Glutamatergic neuron (in vitro differentiated cells): Measurements from ENCODE around the gene CAMKMT. TPM values are rescaled to one million over a fixed set of nuclear protein-coding genes. Genes with fewer than 3 reads are reported as not detected.

Experiments used
- DNase-seq: peaks from one replicate; pipeline ENCODE4 v3.0.0; 2022
- H3K27ac Mint-ChIP-seq: one replicate; pipeline ENCODE4 v1.8.0; 2020; ENCODE audit warnings: mild to moderate bottlenecking, mixed read lengths, inconsistent platforms; ENCODE audit not compliant: unreplicated experiment
- H3K27me3 Mint-ChIP-seq: one replicate; pipeline ENCODE4 v1.8.0; 2020; ENCODE audit warnings: mild to moderate bottlenecking, moderate library complexity, mixed read lengths, inconsistent platforms; ENCODE audit not compliant: unreplicated experiment
- H3K36me3 Mint-ChIP-seq: one replicate; pipeline ENCODE4 v1.8.0; 2020; ENCODE audit warnings: mild to moderate bottlenecking, mixed read lengths, inconsistent platforms; ENCODE audit not compliant: unreplicated experiment
- H3K4me1 Mint-ChIP-seq: one replicate; pipeline ENCODE4 v1.8.0; 2020; ENCODE audit warnings: mild to moderate bottlenecking, low read depth, mixed read lengths, inconsistent platforms; ENCODE audit not compliant: unreplicated experiment
- H3K4me3 Mint-ChIP-seq: one replicate; pipeline ENCODE4 v1.8.0; 2020; ENCODE audit warnings: mild to moderate bottlenecking, mixed read lengths, inconsistent platforms; ENCODE audit not compliant: unreplicated experiment
- H3K9me3 Mint-ChIP-seq: one replicate; pipeline ENCODE4 v1.8.0; 2020; ENCODE audit warnings: mild to moderate bottlenecking, moderate library complexity, mixed read lengths, inconsistent platforms; ENCODE audit not compliant: unreplicated experiment
- CTCF ChIP-seq: fragments of 200-600 bp; sonication (generic); IDR thresholded peaks from one replicate; pipeline ENCODE4 v1.5.0; 2021; ENCODE audit not compliant: partially characterized antibody, unreplicated experiment
- total RNA-seq: library from RNA; stranded (reverse); fragmentation: NEBNext Ultra II Directional; extraction: Animal tissue kit (Norgen Biotek cat#: 25700); gene quantifications from one replicate; pipeline ENCODE4 v1.2.1, GENCODE V29; 2021; ENCODE audit not compliant: unreplicated experiment

The CAMKMT gene
- total RNA-seq, 1 donor from 2014 or later, result 9.6 TPM

- Mint-ChIP-seq H3K27me3 (no peaks in the 10 kb centered on the region), H3K9me3 (no peaks in the 10 kb centered on the region), H3K4me1 (no peaks in the 10 kb centered on the region), H3K4me3 (no peak overlapping the region), H3K27ac (no peak overlapping the region), H3K36me3 (no peaks in the 10 kb centered on the region)
- no peak for TF ChIP-seq CTCF
- DNase-seq, result no peak
Observed at GRCh38 chr2:44529448-44529847, 167.7 kb downstream of the CAMKMT start.

- no peak overlapping the region for H3K27ac Mint-ChIP-seq
- TF ChIP-seq CTCF, result no peak
- no peak overlapping the region for H3K4me3 Mint-ChIP-seq
- H3K27me3 Mint-ChIP-seq, result no peaks in the 10 kb centered on the region
- no peak for DNase-seq
- H3K4me1 Mint-ChIP-seq, result no peaks in the 10 kb centered on the region
- no peaks in the 10 kb centered on the region for H3K36me3 Mint-ChIP-seq
- no peaks in the 10 kb centered on the region for H3K9me3 Mint-ChIP-seq
Observed at GRCh38 chr2:44531289-44531688, 169.5 kb downstream of the CAMKMT start.

- Mint-ChIP-seq H3K9me3 (no peaks in the 10 kb centered on the region), H3K4me3 (no peak overlapping the region), H3K27ac (no peak overlapping the region), H3K4me1 (no peaks in the 10 kb centered on the region), H3K27me3 (no peaks in the 10 kb centered on the region), H3K36me3 (no peaks in the 10 kb centered on the region)
- no peak for TF ChIP-seq CTCF
- DNase-seq, result no peak
Observed at GRCh38 chr2:44532031-44532430, 170.3 kb downstream of the CAMKMT start.

GRCh38 chr2:44533508-44533907, 171.8 kb downstream of the CAMKMT start:
- no peaks in the 10 kb centered on the region for H3K36me3 Mint-ChIP-seq
- H3K4me1 Mint-ChIP-seq, result no peaks in the 10 kb centered on the region
- H3K27ac Mint-ChIP-seq, result no peak overlapping the region
- H3K9me3 Mint-ChIP-seq, result no peaks in the 10 kb centered on the region
- H3K27me3 Mint-ChIP-seq, result no peaks in the 10 kb centered on the region
- no peak overlapping the region for H3K4me3 Mint-ChIP-seq
- TF ChIP-seq CTCF, result no peak
- no peak for DNase-seq

GRCh38 chr2:44535376-44535775, 173.6 kb downstream of the CAMKMT start:
- Mint-ChIP-seq H3K4me3 (no peak overlapping the region), H3K27me3 (no peaks in the 10 kb centered on the region), H3K9me3 (no peaks in the 10 kb centered on the region), H3K27ac (no peak overlapping the region), H3K4me1 (no peaks in the 10 kb centered on the region), H3K36me3 (no peaks in the 10 kb centered on the region)
- no peak for DNase-seq
- TF ChIP-seq CTCF, result no peak
